ENCODE measurements around the gene COX6B2.
"Not testable (repeated sequence)": the region's sequence is repeated elsewhere in the genome, so short reads cannot be mapped to it uniquely, and the experiment has no call there.

Gene COX6B2

GRCh38 chr19:55354698-55355212 lies at the start of gene COX6B2:
Gene COX6B2 (minus strand): TSS chr19:55354719. CDS start chr19:55354521, 198 bp downstream.
- Mint-ChIP-seq H3K27ac (no peak within 1 kb of the TSS), H3K9me3 (no peaks in the 10 kb centered on the region), H3K36me3 (ENCODE audit: low read depth) (no peaks in the 10 kb centered on the region), H3K4me1 (ENCODE audit: low read depth) (peaks cover 29% of the 10 kb centered on the region), H3K27me3 (peaks cover 70% of the 10 kb centered on the region), H3K4me3 (peak within 1 kb of the TSS; percentile 75)
- intact Hi-C loops (cut with micrococcal nuclease), result no loop called here

DNA sequence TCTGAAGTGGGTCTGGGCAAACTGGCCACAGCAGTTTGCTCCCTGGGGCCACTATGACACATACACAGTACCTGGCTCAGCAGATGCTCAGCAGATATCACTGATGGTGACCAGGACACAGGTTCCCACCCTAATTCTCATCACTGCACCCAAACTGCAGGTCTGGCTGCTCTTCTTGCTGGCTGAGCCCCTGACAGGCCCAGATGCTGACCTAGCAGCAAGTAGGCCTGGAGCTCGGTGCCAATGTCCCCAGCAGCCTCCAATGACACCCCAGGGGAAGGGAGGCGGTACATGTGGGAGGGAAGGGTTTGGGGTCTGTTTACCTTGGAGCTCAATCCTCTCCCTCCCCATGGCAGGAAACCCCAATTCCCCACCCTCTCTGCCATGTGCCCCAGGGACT lies 48.0 kb upstream of the COX6B2 start:
- H3K4me1 Mint-ChIP-seq (ENCODE audit: low read depth), result peaks cover 44% of the 10 kb centered on the region
- H3K9me3 Mint-ChIP-seq, result no peaks in the 10 kb centered on the region
- intact Hi-C loops (cut with micrococcal nuclease), result no loop called here
- no peaks in the 10 kb centered on the region for H3K27me3 Mint-ChIP-seq
- peaks cover 69% of the 10 kb centered on the region for H3K36me3 Mint-ChIP-seq (ENCODE audit: low read depth)
- no peak overlapping the region for H3K4me3 Mint-ChIP-seq
- no peak overlapping the region for H3K27ac Mint-ChIP-seq

DNA sequence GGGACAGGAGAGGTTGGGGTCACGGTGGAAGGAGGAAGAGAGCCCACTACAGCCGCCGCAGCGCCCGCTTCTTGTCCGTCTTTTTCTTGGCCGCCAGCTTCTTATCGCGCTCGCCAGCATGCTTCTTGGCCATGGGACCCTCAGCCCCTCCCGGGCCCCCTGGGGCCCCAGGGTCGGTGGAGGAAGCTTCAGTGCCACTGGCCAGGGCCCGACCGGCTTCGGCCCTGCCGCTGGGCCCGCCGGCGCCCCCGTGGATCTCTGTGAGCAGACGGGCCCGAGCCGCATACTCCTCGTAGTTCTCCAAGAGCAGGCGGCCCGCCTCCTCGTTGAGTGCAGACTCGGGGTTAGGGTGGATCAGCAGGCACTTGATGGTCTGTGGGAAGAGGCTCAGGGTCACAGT lies 46.9 kb upstream of the COX6B2 start:
- intact Hi-C loops (cut with micrococcal nuclease); H3K4me3 Mint-ChIP-seq; H3K9me3 Mint-ChIP-seq; H3K27ac Mint-ChIP-seq; H3K27me3 Mint-ChIP-seq: not testable (repeated sequence)
- H3K36me3 Mint-ChIP-seq (ENCODE audit: low read depth), result peaks cover 61% of the 10 kb centered on the region
- H3K4me1 Mint-ChIP-seq (ENCODE audit: low read depth), result peaks cover 36% of the 10 kb centered on the region

- H3K27ac Mint-ChIP-seq, result no peak overlapping the region
- intact Hi-C loops (cut with micrococcal nuclease), result no loop called here
- no peaks in the 10 kb centered on the region for H3K27me3 Mint-ChIP-seq
Observed at GRCh38 chr19:55400281-55401087, 46.0 kb upstream of the COX6B2 start.

GRCh38 chr19:55398200-55398925 lies 43.8 kb upstream of the COX6B2 start:
- H3K27me3 Mint-ChIP-seq, result no peaks in the 10 kb centered on the region
- peak overlapping the region; percentile 64 for H3K4me3 Mint-ChIP-seq
- peaks cover 25% of the 10 kb centered on the region for H3K4me1 Mint-ChIP-seq (ENCODE audit: low read depth)
- H3K9me3 Mint-ChIP-seq, result no peaks in the 10 kb centered on the region
- intact Hi-C loops (cut with micrococcal nuclease), result no loop called here
- H3K27ac Mint-ChIP-seq, result peak overlapping the region; percentile 69
- H3K36me3 Mint-ChIP-seq (ENCODE audit: low read depth), result peaks cover 34% of the 10 kb centered on the region

More at GRCh38 chr19:55400281-55401087, 46.0 kb upstream of the COX6B2 start:
- Mint-ChIP-seq H3K9me3 (no peaks in the 10 kb centered on the region), H3K4me3 (no peak overlapping the region), H3K4me1 (ENCODE audit: low read depth) (peaks cover 27% of the 10 kb centered on the region), H3K36me3 (ENCODE audit: low read depth) (peaks cover 52% of the 10 kb centered on the region)

- H3K36me3 Mint-ChIP-seq (ENCODE audit: low read depth), result peaks cover 56% of the 10 kb centered on the region
- H3K4me3 Mint-ChIP-seq, result no peak overlapping the region
- intact Hi-C loops (cut with micrococcal nuclease), result no loop called here
- H3K27me3 Mint-ChIP-seq, result no peaks in the 10 kb centered on the region
- H3K4me1 Mint-ChIP-seq (ENCODE audit: low read depth), result peaks cover 46% of the 10 kb centered on the region
- H3K9me3 Mint-ChIP-seq, result no peaks in the 10 kb centered on the region
- no peak overlapping the region for H3K27ac Mint-ChIP-seq
Observed at GRCh38 chr19:55392820-55393761, 38.6 kb upstream of the COX6B2 start.

DNA sequence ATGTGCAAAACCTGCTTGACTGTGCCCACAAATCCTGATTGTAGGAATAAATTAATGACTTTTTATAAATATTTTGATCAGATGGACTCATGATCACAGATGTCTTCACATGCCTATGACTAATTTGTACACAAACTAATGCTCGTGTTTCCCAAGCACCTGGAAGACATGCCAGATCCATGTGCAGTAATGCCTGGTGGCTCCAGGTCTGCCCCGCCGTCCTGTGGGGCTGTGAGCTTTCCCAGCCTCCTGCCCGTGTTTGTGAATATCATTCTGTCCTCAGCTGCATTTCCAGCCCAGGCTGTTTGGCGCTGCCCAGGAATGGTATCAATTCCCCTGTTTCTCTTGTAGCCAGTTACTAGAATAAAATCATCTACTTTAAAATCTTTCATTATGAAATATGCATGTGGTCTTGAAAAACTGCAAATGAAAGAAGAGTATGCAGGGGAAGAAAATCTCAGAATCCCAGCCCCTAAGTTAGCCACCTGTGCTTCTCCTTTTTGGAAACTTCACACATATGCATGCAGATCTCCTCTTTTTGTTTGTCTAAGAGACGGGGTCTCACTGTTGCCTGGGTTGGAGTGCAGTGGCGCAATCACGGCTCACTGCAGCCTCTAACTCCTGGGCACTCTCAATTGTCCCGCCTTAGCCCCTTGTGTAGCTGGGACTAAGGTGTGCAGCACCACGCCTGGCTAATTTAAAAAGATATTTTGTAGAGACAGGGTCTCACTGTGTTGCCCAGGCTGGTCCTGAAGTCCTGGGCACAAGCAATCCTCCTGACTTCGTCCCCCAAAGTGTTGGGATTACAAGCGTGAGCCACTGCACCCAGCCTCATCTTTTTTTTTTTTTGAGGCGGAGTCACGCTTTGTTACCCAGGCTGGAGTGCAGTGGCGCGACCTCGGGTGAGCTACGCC lies 37.4 kb upstream of the COX6B2 start:
- Mint-ChIP-seq H3K9me3 (no peaks in the 10 kb centered on the region), H3K27ac (no peak overlapping the region), H3K4me3 (no peak overlapping the region), H3K4me1 (ENCODE audit: low read depth) (peaks cover 54% of the 10 kb centered on the region), H3K36me3 (ENCODE audit: low read depth) (peaks cover 67% of the 10 kb centered on the region), H3K27me3 (no peaks in the 10 kb centered on the region)
- intact Hi-C loops (cut with micrococcal nuclease), result no loop called here

DNA sequence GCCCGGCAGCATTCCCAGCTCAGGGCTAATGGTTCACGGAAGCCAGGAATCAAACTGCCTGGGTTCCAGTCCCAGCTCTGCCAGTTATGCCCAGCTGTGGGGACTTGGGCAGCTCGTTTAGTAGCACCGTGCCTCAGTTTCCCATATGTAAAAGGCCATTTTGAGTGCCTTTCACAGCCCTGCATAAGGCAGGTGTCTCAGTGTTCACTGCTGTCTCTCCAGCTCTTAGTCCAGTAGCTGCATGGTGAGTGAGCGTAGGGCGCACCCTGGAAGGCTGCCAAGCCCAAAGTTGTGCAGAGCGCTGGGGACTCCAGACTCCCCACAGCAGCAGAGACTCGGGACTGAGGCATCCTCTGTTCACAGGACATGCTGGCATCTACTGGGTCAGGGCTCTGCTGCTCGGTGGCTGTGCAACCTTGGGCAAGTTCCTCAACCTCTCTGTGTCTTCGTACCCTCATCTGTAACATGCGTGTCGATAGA lies 36.7 kb upstream of the COX6B2 start:
- Mint-ChIP-seq H3K9me3 (no peaks in the 10 kb centered on the region), H3K27ac (no peak overlapping the region), H3K36me3 (ENCODE audit: low read depth) (peaks cover 75% of the 10 kb centered on the region), H3K27me3 (no peaks in the 10 kb centered on the region), H3K4me3 (no peak overlapping the region), H3K4me1 (ENCODE audit: low read depth) (peaks cover 61% of the 10 kb centered on the region)
- intact Hi-C loops (cut with micrococcal nuclease), result no loop called here

GRCh38 chr19:55390461-55390880 lies 36.0 kb upstream of the COX6B2 start:
- H3K27me3 Mint-ChIP-seq, result no peaks in the 10 kb centered on the region
- no peak overlapping the region for H3K4me3 Mint-ChIP-seq
- no peak overlapping the region for H3K27ac Mint-ChIP-seq
- peaks cover 82% of the 10 kb centered on the region for H3K36me3 Mint-ChIP-seq (ENCODE audit: low read depth)
- no peaks in the 10 kb centered on the region for H3K9me3 Mint-ChIP-seq
- intact Hi-C loops (cut with micrococcal nuclease), result no loop called here
- peaks cover 61% of the 10 kb centered on the region for H3K4me1 Mint-ChIP-seq (ENCODE audit: low read depth)

DNA sequence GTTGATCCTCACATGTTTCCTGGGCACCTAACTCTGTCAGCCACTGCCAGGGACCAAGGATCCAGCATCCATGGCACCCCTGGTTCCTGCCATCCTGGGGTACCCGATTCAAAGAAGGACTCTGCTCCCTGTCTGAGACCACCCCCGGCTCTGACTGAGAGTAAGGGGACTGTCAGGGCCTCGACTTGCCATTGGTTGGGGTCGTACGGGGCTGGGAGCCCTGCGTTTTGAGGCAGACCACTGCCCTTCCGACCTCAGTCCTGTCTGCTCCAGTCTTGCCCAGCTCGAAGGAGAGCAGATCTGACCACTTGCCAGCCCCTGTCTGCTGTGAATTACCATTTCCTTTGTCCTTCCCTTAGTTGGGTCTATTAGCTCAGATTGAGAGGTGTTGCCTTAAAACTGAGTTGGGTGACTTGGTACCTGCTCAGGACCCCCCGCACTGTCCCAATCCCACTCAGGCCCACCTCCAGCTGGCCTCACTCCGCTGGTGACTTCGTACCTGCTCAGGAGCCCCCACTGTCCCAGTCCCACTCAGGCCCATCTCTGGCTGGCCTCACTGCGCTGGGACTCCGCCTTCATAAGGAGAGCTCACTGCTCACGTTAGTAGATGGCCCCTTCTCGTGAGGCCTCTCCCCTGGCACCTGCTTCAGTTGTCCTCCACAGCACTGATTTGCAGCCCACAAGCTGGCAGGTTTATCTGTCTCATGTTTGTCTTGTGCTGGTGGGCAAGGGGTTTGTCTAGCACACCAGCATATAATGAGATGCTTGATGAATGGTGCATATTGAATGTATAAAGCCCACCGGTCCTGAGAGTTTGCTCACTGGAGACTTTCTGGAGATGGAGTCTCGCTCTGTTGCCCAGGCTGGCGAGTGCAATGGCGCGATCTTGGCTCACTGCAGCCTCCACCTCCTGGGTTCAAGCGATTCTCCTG lies 35.1 kb upstream of the COX6B2 start:
- Mint-ChIP-seq H3K27ac (no peak overlapping the region), H3K9me3 (no peaks in the 10 kb centered on the region), H3K27me3 (no peaks in the 10 kb centered on the region), H3K4me1 (ENCODE audit: low read depth) (peaks cover 65% of the 10 kb centered on the region), H3K4me3 (no peak overlapping the region), H3K36me3 (ENCODE audit: low read depth) (peaks cover 82% of the 10 kb centered on the region)
- intact Hi-C loops (cut with micrococcal nuclease), result loop anchor here (5.0 kb wide), 2 partner anchors 52 to 97 kb away; partner anchors contain the start of gene KMT5C

DNA sequence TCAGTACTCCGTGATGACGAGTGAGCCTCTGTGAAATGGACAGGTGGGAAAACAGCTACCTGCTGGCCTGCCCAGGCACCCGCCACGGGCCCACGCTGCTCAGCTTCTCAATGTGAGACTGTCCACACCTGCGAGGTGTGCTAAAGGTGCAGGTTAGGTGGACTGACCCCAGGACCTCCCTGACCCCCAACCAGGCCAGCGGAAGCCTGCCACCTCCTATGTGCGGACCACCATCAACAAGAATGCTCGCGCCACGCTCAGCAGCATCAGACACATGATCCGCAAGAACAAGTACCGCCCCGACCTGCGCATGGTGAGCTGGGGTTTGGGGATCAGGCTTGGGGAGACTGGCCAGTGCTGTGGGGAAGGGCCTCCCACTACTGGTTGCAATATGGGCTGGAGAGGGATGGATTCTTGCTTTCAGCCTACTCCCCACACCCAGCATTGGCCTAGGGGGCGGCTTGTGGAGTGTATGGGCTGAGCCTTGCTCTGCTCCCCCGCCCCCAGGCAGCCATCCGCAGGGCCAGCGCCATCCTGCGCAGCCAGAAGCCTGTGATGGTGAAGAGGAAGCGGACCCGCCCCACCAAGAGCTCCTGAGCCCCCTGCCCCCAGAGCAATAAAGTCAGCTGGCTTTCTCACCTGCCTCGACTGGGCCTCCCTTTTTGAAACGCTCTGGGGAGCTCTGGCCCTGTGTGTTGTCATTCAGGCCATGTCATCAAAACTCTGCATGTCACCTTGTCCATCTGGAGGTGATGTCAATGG lies 33.4 kb upstream of the COX6B2 start:
- no peaks in the 10 kb centered on the region for H3K9me3 Mint-ChIP-seq

More for the DNA sequence above, 33.4 kb upstream of the COX6B2 start:
- intact Hi-C loops (cut with micrococcal nuclease), result loop anchor here (5.0 kb wide), 2 partner anchors 51 to 96 kb away; partner anchors contain the start of gene KMT5C
- Mint-ChIP-seq H3K27me3 (no peaks in the 10 kb centered on the region), H3K4me3 (peak overlapping the region; percentile 91), H3K27ac (no peak overlapping the region), H3K4me1 (ENCODE audit: low read depth) (peaks cover 75% of the 10 kb centered on the region), H3K36me3 (ENCODE audit: low read depth) (peaks cover 74% of the 10 kb centered on the region)
